Measurements from ENCODE around the gene SIN3A.
"Not testable (repeated sequence)": the region's sequence is repeated elsewhere in the genome, so short reads cannot be mapped to it uniquely, and the experiment has no call there.

Gene SIN3A

GRCh38 chr15:75451674-75452363 lies at the start of gene SIN3A:
TSS of gene SIN3A (minus strand) at chr15:75451690. CDS start at chr15:75430375, 21,315 bp downstream.
- DNase-seq (ENCODE audit: extremely low read depth in 1 of 2, low read depth in 1 of 2), result peak; percentile 98 to 99

GRCh38 chr15:75493732-75494131 lies 42.2 kb upstream of the SIN3A start:
- DNase-seq (ENCODE audit: extremely low read depth in 1 of 2, low read depth in 1 of 2), result no peak

GRCh38 chr15:75483961-75484360 lies 32.5 kb upstream of the SIN3A start:
- DNase-seq (ENCODE audit: extremely low read depth in 1 of 2, low read depth in 1 of 2), result no peak

- DNase-seq (ENCODE audit: extremely low read depth in 1 of 2, low read depth in 1 of 2), result not testable (repeated sequence)
These were observed 32.1 kb upstream of the SIN3A start for GRCh38 chr15:75483556-75483955.

GRCh38 chr15:75483106-75483505 lies 31.6 kb upstream of the SIN3A start:
- no peak for DNase-seq (ENCODE audit: extremely low read depth in 1 of 2, low read depth in 1 of 2)

GRCh38 chr15:75480463-75480862 lies 29.0 kb upstream of the SIN3A start:
- not testable (repeated sequence) for DNase-seq (ENCODE audit: extremely low read depth in 1 of 2, low read depth in 1 of 2)

- no peak for DNase-seq (ENCODE audit: extremely low read depth in 1 of 2, low read depth in 1 of 2)
These were observed 28.2 kb upstream of the SIN3A start for GRCh38 chr15:75479670-75480069.

- DNase-seq (ENCODE audit: extremely low read depth in 1 of 2, low read depth in 1 of 2), result not testable (repeated sequence)
These were observed 25.6 kb upstream of the SIN3A start for GRCh38 chr15:75477094-75477493.

- no peak for DNase-seq (ENCODE audit: extremely low read depth in 1 of 2, low read depth in 1 of 2)
These were observed 17.6 kb upstream of the SIN3A start for GRCh38 chr15:75468913-75469598.

GRCh38 chr15:75460646-75461045 lies 9.2 kb upstream of the SIN3A start:
- no peak for DNase-seq (ENCODE audit: extremely low read depth in 1 of 2, low read depth in 1 of 2)

GRCh38 chr15:75459581-75459980 lies 8.1 kb upstream of the SIN3A start:
- no peak for DNase-seq (ENCODE audit: extremely low read depth in 1 of 2, low read depth in 1 of 2)

- DNase-seq (ENCODE audit: extremely low read depth in 1 of 2, low read depth in 1 of 2), result no peak
These were observed 5.2 kb upstream of the SIN3A start for GRCh38 chr15:75456710-75457109.

- peak; percentile 23 to 42 for DNase-seq (ENCODE audit: extremely low read depth in 1 of 2, low read depth in 1 of 2)
These were observed 4.6 kb upstream of the SIN3A start for GRCh38 chr15:75455982-75456531.

- peak; percentile 72 to 83 for DNase-seq (ENCODE audit: extremely low read depth in 1 of 2, low read depth in 1 of 2)
These were observed 4.0 kb upstream of the SIN3A start for GRCh38 chr15:75455424-75455981.

GRCh38 chr15:75454471-75455378 lies 3.2 kb upstream of the SIN3A start:
- peak; percentile 58 to 69 for DNase-seq (ENCODE audit: extremely low read depth in 1 of 2, low read depth in 1 of 2)

- peak; percentile 95 to 96 for DNase-seq (ENCODE audit: extremely low read depth in 1 of 2, low read depth in 1 of 2)
These were observed 2.4 kb upstream of the SIN3A start for GRCh38 chr15:75453703-75454470.

GRCh38 chr15:75452865-75453702 lies 1.6 kb upstream of the SIN3A start:
- DNase-seq (ENCODE audit: extremely low read depth in 1 of 2, low read depth in 1 of 2), result peak; percentile 42 to 74

GRCh38 chr15:75452364-75452864 lies 924 bp upstream of the SIN3A start:
- peak; percentile 55 to 71 for DNase-seq (ENCODE audit: extremely low read depth in 1 of 2, low read depth in 1 of 2)

- DNase-seq (ENCODE audit: extremely low read depth in 1 of 2, low read depth in 1 of 2), result no peak
These were observed 252 bp downstream of the SIN3A start for GRCh38 chr15:75451202-75451673.

All from stimulated activated CD8-positive, alpha-beta memory T cell treated with anti-CD3 and anti-CD28 coated beads, Interleukin-7, amount 100 ng/mL, for 48 hours (primary cell).